Esophagus squamous epithelium (tissue), 5 donors: ENCODE results near the gene GPRC5A. TPM values are rescaled to one million over a fixed set of nuclear protein-coding genes. Genes with fewer than 3 reads are reported as not detected.

Experiments
- DNase-seq: peaks from one replicate; lab custom pipeline; 2025; lab: John Stamatoyannopoulos, UW
- H3K27ac ChIP-seq, 4 donors: fragments of 200-600 bp; sonication (generic); one replicate each; pipeline ENCODE4 v1.5.1; 2016 to 2019; ENCODE audit warnings: mild to moderate bottlenecking in 1 of 4
- H3K27me3 ChIP-seq, 4 donors: fragments of 200-600 bp; sonication (generic); 1 replicate in 3 of 4; 2 replicates in 1 of 4; pipeline versions ENCODE4 v1.5.1 to v1.6.0; 2017 to 2021; ENCODE audit warnings: antibody characterized with exemption in 1 of 4
- H3K36me3 ChIP-seq, 3 donors: fragments of 200-600 bp; sonication (generic); one replicate each; pipeline ENCODE4 v1.5.1; 2016 to 2019
- H3K4me1 ChIP-seq, 3 donors: fragments of 200-600 bp; sonication (generic); one replicate each; pipeline ENCODE4 v1.5.1; 2017 to 2019
- H3K4me3 ChIP-seq, 4 donors: fragments of 200-600 bp; sonication (generic); 1 replicate in 3 of 4; 2 replicates in 1 of 4; pipeline ENCODE4 v1.5.1; 2016 to 2019; ENCODE audit warnings: mild to moderate bottlenecking in 2 of 4, moderate library complexity in 1 of 4
- H3K9me3 ChIP-seq, 3 donors: fragments of 200-600 bp; sonication (generic); one replicate each; pipeline ENCODE4 v1.5.1; 2016 to 2019
- POLR2A ChIP-seq, 4 donors: fragments of 450-650 bp; IDR thresholded peaks; one replicate each; pipeline ENCODE4 v1.6.1; 2017; ENCODE audit warnings: antibody characterized with exemption in 4 of 4, mild to moderate bottlenecking in 4 of 4, moderate library complexity in 3 of 4
- WGBS, 2 donors: methylation state at CpG; one replicate each; pipeline ENCODE4 v1.1.5; 2018; 5-methylcytosine and 5-hydroxymethylcytosine counted together
- intact Hi-C: fragments of 100-400 bp; cut with DNase I; formaldehyde crosslinking; loops from one replicate; pipeline ENCODE4 v1.15.0; 2022
- total RNA-seq, 4 donors: library from RNA; depleted of rRNA; stranded (reverse); fragments of >200 nt; gene quantifications; one replicate each; pipeline ENCODE4 v1.1.0, GENCODE V29; 2016
- TF ChIP-seq, protein P1 (sequence below), 6 experiments: fragments of 450-650 bp in 4 of 6; fragments of 200-600 bp in 2 of 6; sonication (generic) in 2 of 6; IDR thresholded peaks; one replicate each; pipeline ENCODE4 v1.5.1; 2016 to 2019; ENCODE audit warnings: antibody characterized with exemption in 6 of 6, mild to moderate bottlenecking in 4 of 6, moderate library complexity in 4 of 6
- donor health status: DM: yes; HTN: yes; CAD: no.

GPRC5A gene
- total RNA-seq, 4 donors from 2014 or later, result 3.9 to 18.5 (median 8.5) TPM

DNA sequence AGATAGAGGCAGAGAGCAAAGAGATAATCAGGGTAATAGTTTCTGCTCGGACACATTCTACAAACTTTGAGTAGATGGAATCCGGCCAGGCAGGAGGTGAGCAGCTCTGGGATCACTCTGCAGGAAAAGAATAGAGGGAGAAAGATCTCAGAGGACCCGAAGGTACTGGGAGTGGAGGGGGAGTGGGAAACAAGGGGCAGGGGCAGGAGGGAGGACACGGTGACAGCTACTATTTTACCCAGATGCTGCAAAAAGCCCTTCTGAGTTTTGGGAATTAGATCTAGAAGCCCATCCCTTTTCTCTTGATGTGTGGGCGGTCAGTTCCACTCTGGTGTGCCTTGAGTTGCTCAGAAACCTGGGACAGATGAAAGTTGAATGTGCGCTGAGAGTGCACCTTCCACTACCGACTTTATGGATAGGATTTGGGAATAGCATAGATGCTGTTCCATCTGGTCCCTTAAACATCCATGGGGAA, 556 bp downstream of the GPRC5A start:
- Histone ChIP-seq H3K36me3 (no peaks in the 10 kb centered on the region), H3K9me3 (no peaks in the 10 kb centered on the region), H3K27me3 (peaks cover 0 to 43% (median 0%) of the 10 kb centered on the region in 4 donors), H3K4me3 (peak overlapping the region; percentile 41 to 68 (median 58)), H3K4me1 (peaks cover 0 to 39% (median 21%) of the 10 kb centered on the region in 3 donors), H3K27ac (peak overlapping the region; percentile 72 to 90 (median 80))
- intact Hi-C loops, result no loop called here
- TF ChIP-seq, protein P1, sequence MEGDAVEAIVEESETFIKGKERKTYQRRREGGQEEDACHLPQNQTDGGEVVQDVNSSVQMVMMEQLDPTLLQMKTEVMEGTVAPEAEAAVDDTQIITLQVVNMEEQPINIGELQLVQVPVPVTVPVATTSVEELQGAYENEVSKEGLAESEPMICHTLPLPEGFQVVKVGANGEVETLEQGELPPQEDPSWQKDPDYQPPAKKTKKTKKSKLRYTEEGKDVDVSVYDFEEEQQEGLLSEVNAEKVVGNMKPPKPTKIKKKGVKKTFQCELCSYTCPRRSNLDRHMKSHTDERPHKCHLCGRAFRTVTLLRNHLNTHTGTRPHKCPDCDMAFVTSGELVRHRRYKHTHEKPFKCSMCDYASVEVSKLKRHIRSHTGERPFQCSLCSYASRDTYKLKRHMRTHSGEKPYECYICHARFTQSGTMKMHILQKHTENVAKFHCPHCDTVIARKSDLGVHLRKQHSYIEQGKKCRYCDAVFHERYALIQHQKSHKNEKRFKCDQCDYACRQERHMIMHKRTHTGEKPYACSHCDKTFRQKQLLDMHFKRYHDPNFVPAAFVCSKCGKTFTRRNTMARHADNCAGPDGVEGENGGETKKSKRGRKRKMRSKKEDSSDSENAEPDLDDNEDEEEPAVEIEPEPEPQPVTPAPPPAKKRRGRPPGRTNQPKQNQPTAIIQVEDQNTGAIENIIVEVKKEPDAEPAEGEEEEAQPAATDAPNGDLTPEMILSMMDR (IDR thresholded peaks at IDR 0.05), result no peak
- no peak for TF ChIP-seq POLR2A (IDR thresholded peaks at IDR 0.05)
- no peak for DNase-seq
- 28 to 49% methylated on average over 6 to 7 of the region's 7 CpGs for WGBS, 2 donors

DNA sequence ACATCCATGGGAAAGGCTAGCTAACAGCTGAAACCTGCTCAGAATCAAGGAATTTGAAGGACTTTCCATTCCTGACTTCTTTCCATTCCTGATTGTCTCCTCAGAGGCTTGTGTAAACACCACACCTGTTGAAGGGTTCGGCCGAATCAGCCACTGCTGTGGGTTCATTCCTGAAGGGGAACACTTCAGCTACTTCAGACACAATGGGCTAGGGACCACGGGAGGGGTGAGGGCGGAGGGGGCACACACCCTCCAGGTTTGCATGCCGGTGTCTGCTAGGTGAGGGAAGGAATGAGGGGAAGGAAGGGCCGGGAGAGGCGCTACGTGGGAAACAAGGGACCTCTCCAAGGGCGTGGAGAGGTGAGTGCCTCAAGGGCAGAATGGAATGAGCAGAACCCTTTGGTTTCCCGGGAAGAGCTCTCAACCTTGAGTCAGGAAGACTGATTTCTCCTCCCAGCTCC, 1.3 kb downstream of the GPRC5A start:
- Histone ChIP-seq H3K27me3 (peaks cover 0 to 42% (median 0%) of the 10 kb centered on the region in 4 donors), H3K36me3 (no peaks in the 10 kb centered on the region), H3K4me3 (peak overlapping the region; percentile 0 to 68 (median 58)), H3K4me1 (peaks cover 0 to 39% (median 21%) of the 10 kb centered on the region in 3 donors), H3K9me3 (no peaks in the 10 kb centered on the region), H3K27ac (peak overlapping the region in 1 of 4 donors; percentile 90)
- TF ChIP-seq, protein P1 (IDR thresholded peaks at IDR 0.05), result no peak
- TF ChIP-seq POLR2A (IDR thresholded peaks at IDR 0.05), result no peak
- intact Hi-C loops, result no loop called here
- WGBS, 2 donors, result 54 to 58% methylated on average over 9 to 10 of the region's 10 CpGs
- DNase-seq, result no peak

DNA sequence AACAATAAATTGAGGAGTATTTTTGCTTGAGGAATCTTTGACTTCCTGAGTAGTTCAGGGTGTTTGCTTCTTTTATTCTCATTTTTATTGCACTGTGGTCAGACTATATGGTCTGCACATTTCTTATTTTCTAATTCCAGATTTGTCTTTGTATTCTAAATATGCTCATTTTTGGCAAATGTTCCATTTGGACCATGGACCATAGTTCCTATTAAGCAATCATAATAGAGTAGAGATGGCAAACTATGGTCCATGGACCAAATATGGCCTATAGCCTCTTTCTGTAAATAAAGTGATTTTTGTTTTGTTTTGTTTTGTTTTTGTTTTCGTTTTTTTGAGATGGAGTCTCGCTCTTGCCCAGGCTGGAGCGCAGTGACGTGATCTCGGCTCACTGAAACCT, 2.1 kb downstream of the GPRC5A start:
- intact Hi-C loops, result no loop called here
- Histone ChIP-seq H3K27me3 (peaks cover 0 to 34% (median 0%) of the 10 kb centered on the region in 4 donors), H3K9me3 (no peaks in the 10 kb centered on the region), H3K36me3 (no peaks in the 10 kb centered on the region), H3K27ac (no peak overlapping the region), H3K4me1 (peaks cover 0 to 39% (median 21%) of the 10 kb centered on the region in 3 donors), H3K4me3 (peak overlapping the region in 1 of 4 donors; percentile 59)
- 94 to 98% methylated on average over 5 of the region's 5 CpGs for WGBS, 2 donors
- DNase-seq, result no peak
- no peak for TF ChIP-seq POLR2A (IDR thresholded peaks at IDR 0.05)
- TF ChIP-seq, protein P1 (IDR thresholded peaks at IDR 0.05), result no peak

DNA sequence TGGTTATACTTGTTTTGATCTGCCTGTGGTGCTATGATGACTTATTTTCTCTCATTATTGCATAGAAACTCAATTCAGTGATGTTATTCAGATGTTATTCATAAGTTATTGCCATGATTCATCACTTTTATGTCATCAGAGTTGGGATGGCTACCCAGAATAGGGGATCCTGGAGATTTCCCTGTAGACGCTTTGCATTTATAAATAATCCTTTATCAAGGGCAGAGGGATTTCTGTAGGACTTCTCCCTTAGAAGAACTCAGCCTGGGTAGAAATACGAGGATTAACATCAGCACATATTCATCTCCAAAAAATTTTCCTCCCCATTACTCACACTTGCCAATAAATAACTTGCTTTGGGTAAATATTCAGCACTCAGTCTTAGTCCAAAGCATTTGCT, 4.9 kb downstream of the GPRC5A start:
- H3K36me3 ChIP-seq, result no peaks in the 10 kb centered on the region
- H3K27ac ChIP-seq, result peak overlapping the region in 2 of 4 donors; percentile 39 to 46
- H3K4me1 ChIP-seq, result peaks cover 0 to 49% (median 31%) of the 10 kb centered on the region in 3 donors
- intact Hi-C loops, result no loop called here
- TF ChIP-seq, protein P1 (IDR thresholded peaks at IDR 0.05), result no peak
- TF ChIP-seq POLR2A (IDR thresholded peaks at IDR 0.05), result no peak
- DNase-seq, result no peak
- no peaks in the 10 kb centered on the region for H3K9me3 ChIP-seq
- H3K27me3 ChIP-seq, result peaks cover 0 to 16% (median 0%) of the 10 kb centered on the region in 4 donors
- 6 to 37% methylated on average over 2 of the region's 2 CpGs for WGBS, 2 donors
- no peak overlapping the region for H3K4me3 ChIP-seq

DNA sequence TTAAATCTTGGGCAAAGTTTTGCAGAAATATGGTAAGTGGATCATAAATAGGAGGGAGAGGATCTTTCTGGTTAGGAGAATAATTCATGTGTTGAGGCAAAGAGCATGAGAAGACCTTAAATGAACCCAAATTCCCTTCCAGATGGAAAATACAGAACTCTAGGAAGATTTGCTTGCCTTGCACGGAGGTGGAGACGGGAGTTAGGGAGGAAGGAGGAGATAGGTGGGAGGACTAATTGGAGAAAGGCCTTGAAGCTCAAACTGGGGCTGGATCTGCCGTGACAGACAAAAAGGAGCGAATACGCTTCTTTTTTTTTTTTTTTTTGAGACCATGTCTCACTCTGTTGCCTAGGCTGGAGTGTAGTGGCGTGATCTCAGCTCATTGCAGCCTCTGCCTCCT, 5.9 kb downstream of the GPRC5A start:
- Histone ChIP-seq H3K9me3 (no peaks in the 10 kb centered on the region), H3K27me3 (peaks cover 0 to 10% (median 0%) of the 10 kb centered on the region in 4 donors), H3K27ac (no peak overlapping the region), H3K36me3 (no peaks in the 10 kb centered on the region), H3K4me1 (peaks cover 0 to 49% (median 32%) of the 10 kb centered on the region in 3 donors), H3K4me3 (no peak overlapping the region)
- DNase-seq, result no peak
- 85 to 88% methylated on average over 6 of the region's 6 CpGs for WGBS, 2 donors
- intact Hi-C loops, result no loop called here
- TF ChIP-seq, protein P1 (IDR thresholded peaks at IDR 0.05), result no peak
- no peak for TF ChIP-seq POLR2A (IDR thresholded peaks at IDR 0.05)
